ENCODE results near the gene CDC25B. TPM values are rescaled to one million over a fixed set of nuclear protein-coding genes. Genes with fewer than 3 reads are reported as not detected.

CDC25B gene
- total and polyA plus RNA-seq, 2 of the 13 experiments (the other 11 are each of a cell fraction or from before 2014, with no cell fraction given): 14.5 to 19.4 TPM

DNA sequence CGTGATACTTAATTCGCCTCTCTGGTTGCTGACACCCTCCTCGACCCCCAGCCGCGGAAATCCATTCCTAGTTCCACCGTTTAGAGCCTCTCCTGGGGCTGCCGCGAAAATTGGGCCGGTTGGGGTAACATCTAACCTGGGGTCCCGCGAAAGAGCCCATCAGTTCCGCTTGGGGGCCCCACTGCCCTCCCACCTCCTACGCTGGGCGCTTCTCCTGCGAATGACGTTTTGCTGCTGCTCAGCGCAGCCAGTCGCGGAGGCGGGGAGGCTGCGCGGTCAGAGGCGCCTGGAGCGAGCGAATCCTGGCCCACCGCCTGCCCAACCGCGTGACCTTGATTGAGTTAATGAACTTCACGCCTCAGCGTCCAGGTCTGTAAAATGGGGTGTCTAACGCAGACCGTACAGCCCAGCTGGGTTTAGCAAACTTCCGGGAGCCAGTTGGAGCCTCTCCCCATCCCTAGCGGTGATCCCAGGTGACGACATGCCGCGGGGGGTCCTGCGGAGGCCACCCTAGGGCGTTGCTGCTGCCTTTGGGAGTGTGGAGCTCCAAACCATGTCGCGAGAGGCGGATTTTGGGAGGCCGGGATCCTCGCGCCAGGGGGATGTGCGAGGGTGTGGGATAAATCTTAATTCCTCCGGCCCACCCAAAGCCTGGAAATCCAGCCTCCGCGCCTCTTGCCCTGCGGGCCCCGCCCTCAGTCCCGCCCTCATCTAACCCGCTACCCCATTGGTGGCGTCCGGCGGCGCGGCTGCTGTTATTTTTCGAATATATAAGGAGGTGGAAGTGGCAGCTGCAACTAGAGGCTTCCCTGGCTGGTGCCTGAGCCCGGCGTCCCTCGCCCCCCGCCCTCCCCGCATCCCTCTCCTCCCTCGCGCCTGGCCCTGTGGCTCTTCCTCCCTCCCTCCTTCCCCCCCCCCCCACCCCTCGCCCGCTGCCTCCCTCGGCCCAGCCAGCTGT, at the start of gene CDC25B (continued):
- TF ChIP-seq, protein P1, sequence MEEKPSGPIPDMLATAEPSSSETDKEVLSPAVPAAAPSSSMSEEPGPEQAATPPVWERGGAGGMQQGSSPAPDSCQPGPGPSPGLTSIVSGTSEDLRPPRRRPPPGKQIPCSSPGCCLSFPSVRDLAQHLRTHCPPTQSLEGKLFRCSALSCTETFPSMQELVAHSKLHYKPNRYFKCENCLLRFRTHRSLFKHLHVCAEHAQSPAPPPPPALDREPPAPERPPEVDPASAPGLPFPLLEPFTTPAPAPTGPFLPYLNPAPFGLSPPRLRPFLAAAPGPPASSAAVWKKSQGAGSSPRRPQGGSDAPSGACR (CRISPR knock-in tag; IDR thresholded peaks at IDR 0.05): peak; percentile 79; the same call in 1 of the 2 replicates
- TF ChIP-seq FOXA3 (CRISPR knock-in tag; IDR thresholded peaks at IDR 0.05) (0 out of 2 replicates have a peak, but pooled peaks have one; percentile 12), DR1 (CRISPR knock-in tag; IDR thresholded peaks at IDR 0.05) (no peak; the same call in 1 of the 2 replicates), RFX1 (IDR thresholded peaks at IDR 0.05) (no peak), BATF2 (CRISPR knock-in tag; IDR thresholded peaks at IDR 0.05) (no peak), NONO (IDR thresholded peaks at IDR 0.05) (no peak), NONO (CRISPR knock-in tag; conservative IDR thresholded peaks at IDR 0.05) (peak; percentile 53; the same call in 1 of the 2 replicates), ZFP82 (CRISPR knock-in tag; IDR thresholded peaks at IDR 0.05; ENCODE audit: borderline replicate concordance) (0 out of 2 replicates have a peak, but pooled peaks have one; percentile 35), ZNF256 (CRISPR knock-in tag; conservative IDR thresholded peaks at IDR 0.05) (no peak), CHD2 (IDR thresholded peaks at IDR 0.05; ENCODE audit: low read depth, low read length) (peak; percentile 72), MTF1 (CRISPR knock-in tag; IDR thresholded peaks at IDR 0.05) (no peak), RBM22 (optimal IDR thresholded peaks at IDR 0.05; ENCODE audit: low read length) (no peak), RAD21 (CRISPR knock-in tag; IDR thresholded peaks at IDR 0.05) (peak; percentile 63), ZNF235 (CRISPR knock-in tag; IDR thresholded peaks at IDR 0.05; ENCODE audit: borderline replicate concordance) (no peak), ZNF432 (CRISPR knock-in tag; IDR thresholded peaks at IDR 0.05; ENCODE audit: borderline replicate concordance) (no peak), ZNF678 (CRISPR knock-in tag; IDR thresholded peaks at IDR 0.05) (peak; percentile 69; the same call in 1 of the 2 replicates), ZSCAN30 (CRISPR knock-in tag; IDR thresholded peaks at IDR 0.05) (no peak)
- TF ChIP-seq, protein P2, sequence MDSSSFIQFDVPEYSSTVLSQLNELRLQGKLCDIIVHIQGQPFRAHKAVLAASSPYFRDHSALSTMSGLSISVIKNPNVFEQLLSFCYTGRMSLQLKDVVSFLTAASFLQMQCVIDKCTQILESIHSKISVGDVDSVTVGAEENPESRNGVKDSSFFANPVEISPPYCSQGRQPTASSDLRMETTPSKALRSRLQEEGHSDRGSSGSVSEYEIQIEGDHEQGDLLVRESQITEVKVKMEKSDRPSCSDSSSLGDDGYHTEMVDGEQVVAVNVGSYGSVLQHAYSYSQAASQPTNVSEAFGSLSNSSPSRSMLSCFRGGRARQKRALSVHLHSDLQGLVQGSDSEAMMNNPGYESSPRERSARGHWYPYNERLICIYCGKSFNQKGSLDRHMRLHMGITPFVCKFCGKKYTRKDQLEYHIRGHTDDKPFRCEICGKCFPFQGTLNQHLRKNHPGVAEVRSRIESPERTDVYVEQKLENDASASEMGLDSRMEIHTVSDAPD (CRISPR knock-in tag; IDR thresholded peaks at IDR 0.05): no peak
- TF ChIP-seq, protein P3, sequence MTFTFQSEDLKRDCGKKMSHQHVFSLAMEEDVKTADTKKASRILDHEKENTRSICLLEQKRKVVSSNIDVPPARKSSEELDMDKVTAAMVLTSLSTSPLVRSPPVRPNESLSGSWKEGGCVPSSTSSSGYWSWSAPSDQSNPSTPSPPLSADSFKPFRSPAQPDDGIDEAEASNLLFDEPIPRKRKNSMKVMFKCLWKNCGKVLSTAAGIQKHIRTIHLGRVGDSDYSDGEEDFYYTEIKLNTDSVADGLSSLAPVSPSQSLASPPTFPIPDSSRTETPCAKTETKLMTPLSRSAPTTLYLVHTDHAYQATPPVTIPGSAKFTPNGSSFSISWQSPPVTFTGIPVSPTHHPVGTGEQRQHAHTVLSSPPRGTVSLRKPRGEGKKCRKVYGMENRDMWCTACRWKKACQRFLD (CRISPR knock-in tag; IDR thresholded peaks at IDR 0.05; ENCODE audit: borderline replicate concordance): no peak
- TF ChIP-seq, protein P4, sequence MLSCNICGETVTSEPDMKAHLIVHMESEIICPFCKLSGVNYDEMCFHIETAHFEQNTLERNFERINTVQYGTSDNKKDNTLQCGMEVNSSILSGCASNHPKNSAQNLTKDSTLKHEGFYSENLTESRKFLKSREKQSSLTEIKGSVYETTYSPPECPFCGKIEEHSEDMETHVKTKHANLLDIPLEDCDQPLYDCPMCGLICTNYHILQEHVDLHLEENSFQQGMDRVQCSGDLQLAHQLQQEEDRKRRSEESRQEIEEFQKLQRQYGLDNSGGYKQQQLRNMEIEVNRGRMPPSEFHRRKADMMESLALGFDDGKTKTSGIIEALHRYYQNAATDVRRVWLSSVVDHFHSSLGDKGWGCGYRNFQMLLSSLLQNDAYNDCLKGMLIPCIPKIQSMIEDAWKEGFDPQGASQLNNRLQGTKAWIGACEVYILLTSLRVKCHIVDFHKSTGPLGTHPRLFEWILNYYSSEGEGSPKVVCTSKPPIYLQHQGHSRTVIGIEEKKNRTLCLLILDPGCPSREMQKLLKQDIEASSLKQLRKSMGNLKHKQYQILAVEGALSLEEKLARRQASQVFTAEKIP (CRISPR knock-in tag; IDR thresholded peaks at IDR 0.05; ENCODE audit: borderline replicate concordance): no peak
- TF ChIP-seq, protein P5, sequence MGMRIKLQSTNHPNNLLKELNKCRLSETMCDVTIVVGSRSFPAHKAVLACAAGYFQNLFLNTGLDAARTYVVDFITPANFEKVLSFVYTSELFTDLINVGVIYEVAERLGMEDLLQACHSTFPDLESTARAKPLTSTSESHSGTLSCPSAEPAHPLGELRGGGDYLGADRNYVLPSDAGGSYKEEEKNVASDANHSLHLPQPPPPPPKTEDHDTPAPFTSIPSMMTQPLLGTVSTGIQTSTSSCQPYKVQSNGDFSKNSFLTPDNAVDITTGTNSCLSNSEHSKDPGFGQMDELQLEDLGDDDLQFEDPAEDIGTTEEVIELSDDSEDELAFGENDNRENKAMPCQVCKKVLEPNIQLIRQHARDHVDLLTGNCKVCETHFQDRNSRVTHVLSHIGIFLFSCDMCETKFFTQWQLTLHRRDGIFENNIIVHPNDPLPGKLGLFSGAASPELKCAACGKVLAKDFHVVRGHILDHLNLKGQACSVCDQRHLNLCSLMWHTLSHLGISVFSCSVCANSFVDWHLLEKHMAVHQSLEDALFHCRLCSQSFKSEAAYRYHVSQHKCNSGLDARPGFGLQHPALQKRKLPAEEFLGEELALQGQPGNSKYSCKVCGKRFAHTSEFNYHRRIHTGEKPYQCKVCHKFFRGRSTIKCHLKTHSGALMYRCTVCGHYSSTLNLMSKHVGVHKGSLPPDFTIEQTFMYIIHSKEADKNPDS (CRISPR knock-in tag; IDR thresholded peaks at IDR 0.05): peak; percentile 67; the same call in 1 of the 2 replicates

Measured in HepG2 (cell line).